Measurements from ENCODE around the gene FLII.
A peak's percentile ranks its signal among the peaks of the same experiment; 100 is the strongest.

Gene FLII

GRCh38 chr17:18280766-18281371 is 22.3 kb upstream of the FLII start:
- DNase-seq (ENCODE audit: low read depth), result peak; percentile 42
- TF ChIP-seq CTCF (conservative IDR thresholded peaks at IDR 0.05; ENCODE audit: low read depth, low read length), result no peak
- no peak overlapping the region for H3K4me3 ChIP-seq (ENCODE audit: low read depth, low read length)

GRCh38 chr17:18280249-18280648 is 21.7 kb upstream of the FLII start:
- DNase-seq (ENCODE audit: low read depth), result no peak
- no peak overlapping the region for H3K4me3 ChIP-seq (ENCODE audit: low read depth, low read length)
- no peak for TF ChIP-seq CTCF (conservative IDR thresholded peaks at IDR 0.05; ENCODE audit: low read depth, low read length)

- DNase-seq (ENCODE audit: low read depth), result peak; percentile 76
- no peak for TF ChIP-seq CTCF (conservative IDR thresholded peaks at IDR 0.05; ENCODE audit: low read depth, low read length)
- H3K4me3 ChIP-seq (ENCODE audit: low read depth, low read length), result no peak overlapping the region
Measured at GRCh38 chr17:18278867-18279266, 20.3 kb upstream of the FLII start.

GRCh38 chr17:18277076-18277475 is 18.5 kb upstream of the FLII start:
- DNase-seq (ENCODE audit: low read depth), result no peak
- TF ChIP-seq CTCF (conservative IDR thresholded peaks at IDR 0.05; ENCODE audit: low read depth, low read length), result no peak

GRCh38 chr17:18270046-18270931 is 11.8 kb upstream of the FLII start:
- DNase-seq (ENCODE audit: low read depth), result no peak
- TF ChIP-seq CTCF (conservative IDR thresholded peaks at IDR 0.05; ENCODE audit: low read depth, low read length), result no peak
- no peak overlapping the region for H3K4me3 ChIP-seq (ENCODE audit: low read depth, low read length)

More at GRCh38 chr17:18277076-18277475, 18.5 kb upstream of the FLII start:
- no peak overlapping the region for H3K4me3 ChIP-seq (ENCODE audit: low read depth, low read length)

GRCh38 chr17:18267927-18268711 is 9.6 kb upstream of the FLII start:
- no peak overlapping the region for H3K4me3 ChIP-seq (ENCODE audit: low read depth, low read length)

More at GRCh38 chr17:18267927-18268711, 9.6 kb upstream of the FLII start:
- DNase-seq (ENCODE audit: low read depth), result peak; percentile 39
- no peak for TF ChIP-seq CTCF (conservative IDR thresholded peaks at IDR 0.05; ENCODE audit: low read depth, low read length)

Measured in choroid plexus epithelial cell (primary cell).